HEK293 (cell line): ENCODE results near the gene NECTIN2.

Source experiments
- GLIS1 ChIP-seq: fragments of 450-650 bp; formaldehyde crosslinking; IDR thresholded peaks from 2 replicates; pipeline ENCODE4 v1.5.1; 2016; ENCODE audit warnings: missing biosample characterization, missing genetic modification characterization
- GLIS2 ChIP-seq: fragments of 450-650 bp; formaldehyde crosslinking; IDR thresholded peaks from 2 replicates; pipeline ENCODE4 v1.5.1; 2016; ENCODE audit warnings: missing biosample characterization, missing genetic modification characterization
- KLF10 ChIP-seq: fragments of 450-650 bp; IDR thresholded peaks from 2 replicates; pipeline ENCODE4 v1.5.1; 2018; ENCODE audit warnings: missing biosample characterization, mild to moderate bottlenecking, missing genetic modification characterization
- KLF7 ChIP-seq: fragments of 450-650 bp; formaldehyde crosslinking; IDR thresholded peaks from 2 replicates; pipeline ENCODE4 v1.5.1; 2016; ENCODE audit warnings: missing biosample characterization, missing genetic modification characterization, borderline replicate concordance
- PRDM1 ChIP-seq: fragments of 450-650 bp; formaldehyde crosslinking; IDR thresholded peaks from 2 replicates; pipeline ENCODE4; 2016; ENCODE audit warnings: missing biosample characterization, missing genetic modification characterization
- TSHZ1 ChIP-seq: fragments of 450-650 bp; formaldehyde crosslinking; IDR thresholded peaks from 2 replicates; pipeline ENCODE4 v1.5.1; 2016; ENCODE audit warnings: missing biosample characterization, missing genetic modification characterization, borderline replicate concordance
- ZBTB10 ChIP-seq: fragments of 450-650 bp; formaldehyde crosslinking; IDR thresholded peaks from 2 replicates; pipeline ENCODE4 v1.5.1; 2016; ENCODE audit warnings: missing biosample characterization, missing genetic modification characterization
- ZBTB7A ChIP-seq: fragments of 450-650 bp; formaldehyde crosslinking; IDR thresholded peaks from 2 replicates; pipeline ENCODE4 v1.5.1; 2016; ENCODE audit warnings: low read depth, missing biosample characterization, missing genetic modification characterization
- ZNF157 ChIP-seq: fragments of 450-650 bp; formaldehyde crosslinking; IDR thresholded peaks from 2 replicates; pipeline ENCODE4 v1.5.1; 2016; ENCODE audit warnings: missing biosample characterization, missing genetic modification characterization
- ZNF174 ChIP-seq: fragments of 450-650 bp; formaldehyde crosslinking; IDR thresholded peaks from 2 replicates; pipeline ENCODE4 v1.5.0; 2017; ENCODE audit warnings: missing biosample characterization, mild to moderate bottlenecking, missing genetic modification characterization
- ZNF23 ChIP-seq: fragments of 450-650 bp; formaldehyde crosslinking; IDR thresholded peaks from 2 replicates; pipeline ENCODE4 v1.5.1; 2016; ENCODE audit warnings: missing biosample characterization, missing genetic modification characterization, borderline replicate concordance
- ZNF239 ChIP-seq: fragments of 450-650 bp; formaldehyde crosslinking; IDR thresholded peaks from 2 replicates; pipeline ENCODE4 v1.5.1; 2016; ENCODE audit warnings: missing biosample characterization, missing genetic modification characterization
- ZNF26 ChIP-seq: fragments of 450-650 bp; formaldehyde crosslinking; IDR thresholded peaks from 2 replicates; pipeline ENCODE4 v1.5.1; 2016; ENCODE audit warnings: missing biosample characterization, missing genetic modification characterization
- ZNF37A ChIP-seq: fragments of 450-650 bp; IDR thresholded peaks from 2 replicates; pipeline ENCODE4 v1.5.1; 2018; ENCODE audit warnings: missing biosample characterization, missing genetic modification characterization
- ZNF398 ChIP-seq: fragments of 450-650 bp; formaldehyde crosslinking; IDR thresholded peaks from 2 replicates; pipeline ENCODE4 v1.5.1; 2017; ENCODE audit warnings: missing biosample characterization, missing genetic modification characterization
- ZNF423 ChIP-seq: fragments of 450-650 bp; formaldehyde crosslinking; IDR thresholded peaks from 2 replicates; pipeline ENCODE4 v1.5.1; 2016; ENCODE audit warnings: missing biosample characterization, missing genetic modification characterization
- ZNF510 ChIP-seq: fragments of 450-650 bp; formaldehyde crosslinking; IDR thresholded peaks from 2 replicates; pipeline ENCODE4 v1.5.1; 2018; ENCODE audit warnings: mild to moderate bottlenecking, missing genetic modification characterization, missing biosample characterization; ENCODE audit not compliant: insufficient replicate concordance
- ZNF513 ChIP-seq: fragments of 450-650 bp; IDR thresholded peaks from 2 replicates; pipeline ENCODE4 v1.5.1; 2018; ENCODE audit warnings: missing biosample characterization, missing genetic modification characterization
- ZNF548 ChIP-seq: fragments of 450-650 bp; formaldehyde crosslinking; IDR thresholded peaks from 2 replicates; pipeline ENCODE4 v1.5.1; 2016; ENCODE audit warnings: missing biosample characterization, missing genetic modification characterization
- ZNF560 ChIP-seq: fragments of 450-650 bp; formaldehyde crosslinking; IDR thresholded peaks from 2 replicates; pipeline ENCODE4 v1.5.1; 2017; ENCODE audit warnings: missing biosample characterization, missing genetic modification characterization, borderline replicate concordance
- ZNF830 ChIP-seq: fragments of 450-650 bp; IDR thresholded peaks from 2 replicates; pipeline ENCODE4 v1.5.0; 2018; ENCODE audit warnings: missing biosample characterization, missing genetic modification characterization, low read depth, mild to moderate bottlenecking, moderate library complexity
- ZNF837 ChIP-seq: fragments of 450-650 bp; formaldehyde crosslinking; IDR thresholded peaks from 2 replicates; pipeline ENCODE4 v1.5.1; 2016; ENCODE audit warnings: missing biosample characterization, missing genetic modification characterization
- ZSCAN30 ChIP-seq: fragments of 450-650 bp; IDR thresholded peaks from 2 replicates; pipeline ENCODE4 v1.5.1; 2018; ENCODE audit warnings: missing biosample characterization, mild to moderate bottlenecking, missing genetic modification characterization, moderate library complexity
- ZSCAN4 ChIP-seq: fragments of 450-650 bp; formaldehyde crosslinking; IDR thresholded peaks from 2 replicates; pipeline ENCODE4 v1.5.1; 2017; ENCODE audit warnings: missing biosample characterization, missing genetic modification characterization
- ZSCAN5A ChIP-seq: fragments of 450-650 bp; formaldehyde crosslinking; IDR thresholded peaks from 2 replicates; pipeline ENCODE4 v1.5.1; 2016; ENCODE audit warnings: missing biosample characterization, missing genetic modification characterization

The NECTIN2 gene

GRCh38 chr19:44845612-44846454, at the start of gene NECTIN2 (continued):
- TF ChIP-seq GLIS2 (tag by site-specific recombination) (peak; percentile 76), GLIS1 (tag by site-specific recombination) (peak; percentile 87), ZBTB10 (tag by site-specific recombination) (peak; percentile 42), KLF7 (tag by site-specific recombination) (no peak), ZNF510 (tag by site-specific recombination) (no peak), ZNF23 (tag by site-specific recombination) (no peak), ZNF423 (tag by site-specific recombination) (no peak), ZNF239 (no peak), ZSCAN5A (tag by site-specific recombination) (no peak), TSHZ1 (no peak), ZBTB7A (tag by site-specific recombination) (0 out of 2 replicates have a peak, but pooled peaks have one; percentile 23), ZNF398 (tag by site-specific recombination) (no peak), ZSCAN30 (peak; percentile 56; the same call in 1 of the 2 replicates), ZNF174 (tag by site-specific recombination) (no peak), PRDM1 (peak; percentile 81), ZNF560 (tag by site-specific recombination) (no peak), ZNF548 (no peak), ZNF837 (no peak), ZNF157 (no peak), ZNF26 (no peak), ZNF513 (peak; percentile 38; the same call in 1 of the 2 replicates), ZNF37A (no peak), ZNF830 (no peak), ZSCAN4 (tag by site-specific recombination) (0 out of 2 replicates have a peak, but pooled peaks have one; percentile 14), KLF10 (peak; percentile 56; the same call in 1 of the 2 replicates)
